HL-60 (cell line): ENCODE data around the gene CLEC20A.

Experiments used
- DNase-seq, 2 experiments: peaks; one replicate each; pipeline ENCODE4 v3.0.0-alpha.2; 2010 to 2020; ENCODE audit warnings: low read depth in 1 of 2, low spot score in 1 of 2
- H3K27ac ChIP-seq: fragments of 250-450 bp; sonication (Bioruptor Pico); replicated peaks from 2 replicates; pipeline ENCODE4 v1.5.1; 2020; ENCODE audit warnings: mild to moderate bottlenecking, moderate library complexity
- H3K27me3 ChIP-seq: fragments of 250-450 bp; sonication (Bioruptor Pico); 2 replicates; pipeline ENCODE4 v1.5.1; 2021; ENCODE audit warnings: mild to moderate bottlenecking, moderate library complexity; ENCODE audit not compliant: insufficient read depth, poor library complexity, severe bottlenecking
- H3K4me3 ChIP-seq: replicated peaks from 2 replicates; pipeline ENCODE4 v1.5.1; 2011; ENCODE audit warnings: mild to moderate bottlenecking, control low read depth, low read length; ENCODE audit not compliant: insufficient read depth
- GABPA ChIP-seq: IDR thresholded peaks from 2 replicates; pipeline ENCODE4 v1.6.1; 2012; ENCODE audit warnings: low read depth
- POLR2AphosphoS5 ChIP-seq: IDR thresholded peaks from 2 replicates; pipeline ENCODE4 v1.6.1; 2012; ENCODE audit warnings: low read depth
- REST ChIP-seq: IDR thresholded peaks from 2 replicates; pipeline ENCODE4 v1.6.1; 2012; ENCODE audit warnings: low read depth; ENCODE audit not compliant: insufficient replicate concordance
- SPI1 ChIP-seq: IDR thresholded peaks from 2 replicates; pipeline ENCODE4 v1.6.1; 2012; ENCODE audit warnings: low read depth, mild to moderate bottlenecking, borderline replicate concordance
- TF ChIP-seq, protein P1 (sequence below): IDR thresholded peaks from one replicate; pipeline ENCODE4 v1.5.1; 2011; ENCODE audit warnings: low read length, control low read depth, inconsistent platforms; ENCODE audit not compliant: insufficient read depth

Gene CLEC20A

DNA sequence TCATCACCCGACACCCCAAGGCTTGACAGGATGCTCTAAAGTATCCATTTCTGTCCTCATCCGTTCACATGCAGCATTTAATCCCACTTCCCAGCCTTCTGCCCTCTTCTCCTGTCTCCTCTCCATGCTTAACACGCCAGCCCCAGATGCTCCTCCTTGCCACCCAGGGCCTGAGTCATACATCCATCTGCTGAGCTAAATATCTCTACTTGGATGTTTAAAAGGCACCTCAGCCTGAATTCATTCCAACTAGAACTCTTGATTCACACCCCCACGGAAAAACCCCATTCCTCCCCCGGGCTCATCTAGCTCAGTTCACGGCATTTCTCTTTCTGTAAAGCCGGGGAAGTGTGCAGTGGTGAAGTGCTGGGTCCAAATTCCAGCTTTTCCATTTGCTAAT lies 43.9 kb upstream of the CLEC20A start:
- Histone ChIP-seq H3K4me3 (no peak overlapping the region), H3K27ac (no peak overlapping the region), H3K27me3 (no peaks in the 10 kb centered on the region)
- TF ChIP-seq SPI1 = no peak
- TF ChIP-seq REST = no peak
- no peak for TF ChIP-seq GABPA
- TF ChIP-seq, protein P1, sequence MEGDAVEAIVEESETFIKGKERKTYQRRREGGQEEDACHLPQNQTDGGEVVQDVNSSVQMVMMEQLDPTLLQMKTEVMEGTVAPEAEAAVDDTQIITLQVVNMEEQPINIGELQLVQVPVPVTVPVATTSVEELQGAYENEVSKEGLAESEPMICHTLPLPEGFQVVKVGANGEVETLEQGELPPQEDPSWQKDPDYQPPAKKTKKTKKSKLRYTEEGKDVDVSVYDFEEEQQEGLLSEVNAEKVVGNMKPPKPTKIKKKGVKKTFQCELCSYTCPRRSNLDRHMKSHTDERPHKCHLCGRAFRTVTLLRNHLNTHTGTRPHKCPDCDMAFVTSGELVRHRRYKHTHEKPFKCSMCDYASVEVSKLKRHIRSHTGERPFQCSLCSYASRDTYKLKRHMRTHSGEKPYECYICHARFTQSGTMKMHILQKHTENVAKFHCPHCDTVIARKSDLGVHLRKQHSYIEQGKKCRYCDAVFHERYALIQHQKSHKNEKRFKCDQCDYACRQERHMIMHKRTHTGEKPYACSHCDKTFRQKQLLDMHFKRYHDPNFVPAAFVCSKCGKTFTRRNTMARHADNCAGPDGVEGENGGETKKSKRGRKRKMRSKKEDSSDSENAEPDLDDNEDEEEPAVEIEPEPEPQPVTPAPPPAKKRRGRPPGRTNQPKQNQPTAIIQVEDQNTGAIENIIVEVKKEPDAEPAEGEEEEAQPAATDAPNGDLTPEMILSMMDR = no peak
- no peak for TF ChIP-seq POLR2AphosphoS5
- DNase-seq = no peak

- Histone ChIP-seq H3K27ac (no peak overlapping the region), H3K4me3 (no peak overlapping the region), H3K27me3 (no peaks in the 10 kb centered on the region)
- TF ChIP-seq REST (no peak), GABPA (no peak), POLR2AphosphoS5 (no peak), SPI1 (no peak)
- TF ChIP-seq, protein P1 = no peak
- no peak for DNase-seq
Measured at GRCh38 chr1:178540204-178540603, 43.4 kb upstream of the CLEC20A start.

DNA sequence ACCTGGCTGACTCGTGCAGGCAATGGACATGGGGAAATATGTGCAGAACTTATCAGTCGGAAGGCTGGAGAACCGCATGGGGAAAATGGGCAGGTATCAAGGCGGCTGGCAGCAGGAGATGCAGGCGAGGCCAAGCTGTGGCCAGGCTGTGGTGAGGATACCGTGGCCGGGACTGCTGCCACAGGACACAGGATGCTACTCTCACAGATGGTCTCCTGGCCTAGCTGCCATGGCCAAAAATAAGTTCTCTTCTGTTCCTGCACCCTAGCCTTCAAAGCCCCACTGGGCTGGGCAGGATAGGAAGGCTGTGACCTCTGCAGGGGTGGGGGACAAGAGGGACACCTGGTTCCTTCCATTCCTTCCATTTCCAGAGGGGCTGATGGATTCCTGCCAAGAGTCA lies 42.5 kb upstream of the CLEC20A start:
- no peak for DNase-seq
- no peak overlapping the region for H3K4me3 ChIP-seq
- TF ChIP-seq POLR2AphosphoS5 (no peak), REST (no peak), SPI1 (no peak), GABPA (no peak)
- TF ChIP-seq, protein P1 = no peak
- H3K27ac ChIP-seq = no peak overlapping the region
- no peaks in the 10 kb centered on the region for H3K27me3 ChIP-seq
